Vagina (tissue), 2 donors: Measurements from ENCODE around the gene PRR23E. TPM values are rescaled to one million over a fixed set of nuclear protein-coding genes. Genes with fewer than 3 reads are reported as not detected.

Experiments used
- DNase-seq, 2 donors: peaks; one replicate each; pipeline ENCODE4 v3.0.0-alpha.2; 2017; ENCODE audit errors: extremely low spot score in 2 of 2
- H3K27ac ChIP-seq: fragments of 200-600 bp; sonication (generic); one replicate; pipeline ENCODE4 v1.5.1; 2019
- H3K27me3 ChIP-seq: fragments of 200-600 bp; sonication (generic); one replicate; pipeline ENCODE4 v1.5.1; 2019
- H3K36me3 ChIP-seq, 2 donors: fragments of 200-600 bp; sonication (generic); one replicate each; pipeline ENCODE4 v1.5.1; 2017 to 2019
- H3K4me1 ChIP-seq: fragments of 200-600 bp; sonication (generic); one replicate; pipeline ENCODE4 v1.5.1; 2019
- H3K4me3 ChIP-seq, 2 donors: fragments of 200-600 bp; sonication (generic); 1 replicate in 1 of 2; 2 replicates in 1 of 2; pipeline ENCODE4 v1.5.1; 2016 to 2019
- H3K9me3 ChIP-seq: fragments of 200-600 bp; sonication (generic); one replicate; pipeline ENCODE4 v1.5.1; 2019
- CTCF ChIP-seq, 3 experiments: fragments of 450-650 bp in 2 of 3; fragments of 200-600 bp in 1 of 3; sonication (generic) in 1 of 3; IDR thresholded peaks; one replicate each; pipeline ENCODE4 v1.5.1; 2017 to 2019; ENCODE audit warnings: antibody characterized with exemption in 3 of 3, mild to moderate bottlenecking in 2 of 3, moderate library complexity in 2 of 3
- POLR2A ChIP-seq, 2 donors: fragments of 450-650 bp; IDR thresholded peaks; one replicate each; pipeline ENCODE4 v1.6.1; 2017; ENCODE audit warnings: antibody characterized with exemption in 2 of 2, mild to moderate bottlenecking in 2 of 2, moderate library complexity in 2 of 2
- POLR2AphosphoS5 ChIP-seq, 2 donors: sonication (generic); formaldehyde crosslinking; IDR thresholded peaks; one replicate each; pipeline ENCODE4 v1.9.0; 2017; ENCODE audit warnings: antibody characterized with exemption in 2 of 2, mild to moderate bottlenecking in 2 of 2, low read depth in 1 of 2; ENCODE audit not compliant: insufficient read depth in 1 of 2
- intact Hi-C: fragments of 100-400 bp; cut with DNase I; formaldehyde crosslinking; loops from one replicate; pipeline ENCODE4 v1.15.1; 2023
- total RNA-seq: library from RNA; depleted of rRNA; stranded (reverse); fragments of >200 nt; gene quantifications from one replicate; pipeline ENCODE4 v1.2.3, GENCODE V29; 2016

Gene PRR23E
- total RNA-seq, 1 donor from 2014 or later: not detected

GRCh38 chr3:127172781-127173515 is 20.0 kb upstream of the PRR23E start:
- no peaks in the 10 kb centered on the region for H3K36me3 ChIP-seq
- peak; percentile 58 to 67 for DNase-seq
- H3K4me3 ChIP-seq: no peak overlapping the region
- intact Hi-C loops: no loop called here
- TF ChIP-seq POLR2AphosphoS5 (IDR thresholded peaks at IDR 0.05; ENCODE audit: insufficient read depth in 1 of 2, low read depth in 1 of 2) (no peak), POLR2A (IDR thresholded peaks at IDR 0.05) (no peak), CTCF (IDR thresholded peaks at IDR 0.05) (no peak)
- H3K9me3 ChIP-seq: no peaks in the 10 kb centered on the region
- peaks cover 9% of the 10 kb centered on the region for H3K4me1 ChIP-seq
- no peak overlapping the region for H3K27ac ChIP-seq
- no peaks in the 10 kb centered on the region for H3K27me3 ChIP-seq

DNA sequence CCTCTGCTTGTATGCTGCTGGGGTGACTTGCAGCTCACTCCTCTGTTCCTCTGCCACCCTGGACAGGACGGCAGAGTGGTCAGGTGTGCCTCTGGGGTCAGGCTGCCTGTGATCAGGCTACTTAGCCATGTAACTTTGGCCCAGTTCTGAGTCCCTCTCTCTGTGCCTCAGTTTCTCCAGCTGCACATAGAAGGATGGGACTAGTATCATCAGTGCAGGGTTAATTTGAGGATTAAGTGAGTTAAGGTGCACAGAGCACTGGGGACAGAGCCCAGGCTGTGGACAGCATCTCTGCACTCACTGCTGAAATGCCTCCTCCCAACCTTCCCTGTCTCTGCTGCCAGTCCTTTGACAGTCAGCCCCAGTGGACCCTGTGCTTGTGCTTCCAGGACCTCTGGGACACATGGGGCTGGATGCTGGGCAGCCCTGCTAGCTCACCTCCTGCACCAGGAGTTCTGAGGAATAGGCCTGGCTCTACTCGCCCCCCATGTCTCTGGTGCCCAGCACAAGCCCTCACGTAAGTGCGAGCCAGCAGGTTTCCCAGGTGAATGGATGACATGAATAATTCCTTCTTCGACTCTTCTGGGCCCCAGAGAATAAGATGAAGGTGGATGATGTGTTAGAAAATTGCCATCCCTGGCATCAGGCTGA is 19.3 kb upstream of the PRR23E start:
- intact Hi-C loops: no loop called here
- no peak overlapping the region for H3K4me3 ChIP-seq
- H3K36me3 ChIP-seq: no peaks in the 10 kb centered on the region
- DNase-seq: peak; percentile 80 to 93
- H3K4me1 ChIP-seq: peaks cover 9% of the 10 kb centered on the region
- H3K9me3 ChIP-seq: no peaks in the 10 kb centered on the region
- H3K27me3 ChIP-seq: no peaks in the 10 kb centered on the region
- TF ChIP-seq CTCF (IDR thresholded peaks at IDR 0.05) (no peak), POLR2AphosphoS5 (IDR thresholded peaks at IDR 0.05; ENCODE audit: insufficient read depth in 1 of 2, low read depth in 1 of 2) (no peak), POLR2A (IDR thresholded peaks at IDR 0.05) (no peak)
- no peak overlapping the region for H3K27ac ChIP-seq

GRCh38 chr3:127174284-127174683 is 18.6 kb upstream of the PRR23E start:
- Histone ChIP-seq H3K4me1 (peaks cover 9% of the 10 kb centered on the region), H3K27ac (no peak overlapping the region), H3K36me3 (no peaks in the 10 kb centered on the region), H3K27me3 (no peaks in the 10 kb centered on the region), H3K4me3 (no peak overlapping the region), H3K9me3 (no peaks in the 10 kb centered on the region)
- TF ChIP-seq POLR2A (IDR thresholded peaks at IDR 0.05) (no peak), POLR2AphosphoS5 (IDR thresholded peaks at IDR 0.05; ENCODE audit: insufficient read depth in 1 of 2, low read depth in 1 of 2) (no peak), CTCF (IDR thresholded peaks at IDR 0.05) (no peak)
- DNase-seq: no peak
- intact Hi-C loops: no loop called here

DNA sequence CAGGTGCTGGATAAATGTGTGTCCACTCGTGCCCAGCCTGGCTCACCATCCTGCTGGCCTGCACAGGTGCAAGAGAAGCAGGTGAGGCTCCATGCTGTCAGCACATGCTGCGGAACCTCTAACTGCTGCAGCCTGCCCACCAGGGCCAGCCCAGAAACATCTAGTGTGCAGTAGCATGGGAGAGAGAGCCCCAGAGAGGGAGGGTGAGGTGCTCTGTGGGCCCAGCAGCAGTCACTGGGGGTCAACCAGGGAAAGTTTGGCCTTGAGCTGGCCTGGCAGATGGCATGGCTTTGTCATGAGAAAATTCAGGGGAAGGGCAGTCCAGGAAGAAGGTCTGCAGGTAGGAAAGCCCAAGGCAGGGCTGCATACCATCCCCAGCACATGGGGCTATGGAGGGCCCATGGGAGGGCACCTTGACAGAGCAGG is 18.2 kb upstream of the PRR23E start:
- peaks cover 9% of the 10 kb centered on the region for H3K4me1 ChIP-seq
- no peaks in the 10 kb centered on the region for H3K27me3 ChIP-seq
- intact Hi-C loops: no loop called here
- no peak overlapping the region for H3K27ac ChIP-seq
- peak in 1 of 2 donors; percentile 62 for DNase-seq
- no peaks in the 10 kb centered on the region for H3K36me3 ChIP-seq
- H3K4me3 ChIP-seq: no peak overlapping the region
- H3K9me3 ChIP-seq: no peaks in the 10 kb centered on the region
- TF ChIP-seq POLR2A (IDR thresholded peaks at IDR 0.05) (no peak), CTCF (IDR thresholded peaks at IDR 0.05) (no peak), POLR2AphosphoS5 (IDR thresholded peaks at IDR 0.05; ENCODE audit: insufficient read depth in 1 of 2, low read depth in 1 of 2) (no peak)

DNA sequence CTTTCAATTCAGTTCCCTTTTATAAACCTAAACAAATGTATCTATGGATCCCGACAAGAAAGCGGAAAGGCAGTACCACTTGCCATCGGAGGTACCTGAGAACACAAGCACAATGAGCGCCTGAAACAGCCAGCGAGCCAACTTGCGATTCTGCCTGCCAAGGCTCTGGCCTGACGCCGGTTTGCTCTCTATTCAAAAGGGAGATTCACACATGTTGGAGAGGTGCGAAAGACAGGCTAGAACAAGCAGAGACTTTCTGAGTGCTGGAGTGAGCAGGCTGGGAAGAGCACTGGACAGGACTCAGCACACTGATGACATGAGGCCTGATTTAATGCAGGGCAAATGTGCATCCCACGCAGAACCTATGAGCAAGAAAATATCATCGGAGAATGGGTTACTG is 17.7 kb upstream of the PRR23E start:
- Histone ChIP-seq H3K36me3 (no peaks in the 10 kb centered on the region), H3K4me1 (peaks cover 9% of the 10 kb centered on the region), H3K27me3 (no peaks in the 10 kb centered on the region), H3K4me3 (no peak overlapping the region), H3K9me3 (no peaks in the 10 kb centered on the region), H3K27ac (no peak overlapping the region)
- no peak for DNase-seq
- TF ChIP-seq CTCF (IDR thresholded peaks at IDR 0.05): no peak
- intact Hi-C loops: no loop called here
